Tibial nerve (tissue), 3 donors: Measurements from ENCODE around the gene RSAD1.

Experiments
- EP300 ChIP-seq, 2 donors: sonication (generic); formaldehyde crosslinking; IDR thresholded peaks; one replicate each; pipeline ENCODE4 v1.6.1; 2017; ENCODE audit warnings: antibody characterized with exemption in 2 of 2, mild to moderate bottlenecking in 1 of 2
- POLR2A ChIP-seq, 2 donors: fragments of 450-650 bp; IDR thresholded peaks; one replicate each; pipeline ENCODE4 v1.6.1; 2017; ENCODE audit warnings: antibody characterized with exemption in 2 of 2, mild to moderate bottlenecking in 2 of 2, moderate library complexity in 2 of 2

DNA sequence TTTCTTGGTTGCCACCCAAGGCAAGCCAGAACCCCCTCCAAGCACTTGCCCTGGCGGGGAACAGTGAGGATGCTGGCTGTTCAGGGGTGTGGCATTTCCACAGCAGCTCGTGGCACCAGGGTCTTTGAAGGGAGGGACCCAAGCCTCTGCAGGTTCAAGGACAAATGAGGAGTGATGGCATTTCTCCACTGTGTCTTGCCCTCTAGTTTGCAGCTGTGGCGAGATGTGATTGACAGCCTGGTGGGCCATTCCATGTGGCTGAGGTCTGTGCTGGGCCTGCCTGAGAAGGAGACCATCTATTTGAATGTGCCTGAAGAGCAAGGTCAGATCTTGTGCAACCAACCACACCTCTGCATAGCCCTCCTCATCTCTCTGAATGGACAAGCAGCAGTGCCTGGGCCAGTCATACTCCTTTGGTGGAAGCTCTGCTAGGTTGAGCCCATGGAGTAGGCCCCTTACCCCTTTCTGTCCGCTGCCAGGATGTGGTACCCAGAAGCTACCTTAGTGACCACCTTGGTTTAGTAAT is 49.4 kb downstream of the RSAD1 start:
- TF ChIP-seq POLR2A (IDR thresholded peaks at IDR 0.05) (no peak), EP300 (IDR thresholded peaks at IDR 0.05) (no peak)
